ENCODE results near the gene IQGAP1. TPM values are rescaled to one million over a fixed set of nuclear protein-coding genes. Genes with fewer than 3 reads are reported as not detected.
"Not testable (repeated sequence)": the region's sequence is repeated elsewhere in the genome, so short reads cannot be mapped to it uniquely, and the experiment has no call there.

The IQGAP1 gene
- total RNA-seq, 1 donor from 2014 or later = 187 TPM

DNA sequence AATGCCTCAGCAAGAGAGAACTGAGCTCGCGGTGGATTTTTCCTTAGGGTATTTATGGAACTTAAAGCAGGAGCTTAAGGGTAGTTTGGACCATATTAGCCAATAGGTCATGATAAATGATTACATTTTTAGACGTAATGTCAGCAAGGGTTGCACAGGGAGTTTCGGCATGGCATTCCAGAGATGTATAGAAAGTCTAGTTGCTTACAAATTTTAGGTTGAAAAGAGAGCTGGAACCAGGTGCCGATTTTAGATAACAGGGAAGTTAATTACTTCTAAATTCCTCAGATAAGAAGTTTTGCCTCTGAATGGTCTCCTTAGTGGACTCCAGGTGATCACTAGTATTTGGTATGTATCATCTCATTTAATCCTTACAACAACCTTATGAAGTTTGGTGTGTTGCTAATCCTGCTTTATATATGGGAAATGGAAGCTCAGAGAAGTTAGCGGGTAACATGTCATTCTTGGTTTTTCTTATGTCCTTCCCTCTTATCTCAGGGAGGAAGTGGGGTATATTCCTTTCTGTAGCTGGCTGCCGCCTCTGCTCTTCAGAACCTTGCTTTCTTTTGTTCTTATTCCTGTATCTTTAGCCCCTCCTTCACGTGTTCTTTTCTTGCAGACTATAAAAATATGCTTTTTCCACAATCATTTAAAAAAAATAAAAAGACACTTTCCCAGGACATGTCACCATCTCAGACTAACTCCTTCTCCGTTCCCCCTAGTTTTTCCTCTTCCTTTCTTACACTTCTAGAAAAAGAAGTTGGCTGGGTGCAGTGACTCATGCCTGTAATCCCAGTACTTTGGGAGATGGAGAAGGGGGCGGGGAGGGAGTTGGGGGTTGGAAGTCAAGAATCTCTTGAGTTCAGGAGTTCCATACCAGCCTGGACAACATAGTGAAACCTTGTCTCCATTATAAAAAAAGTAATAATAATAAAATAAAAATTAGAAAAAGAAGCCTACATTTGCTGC is 25.7 kb downstream of the IQGAP1 start:
- no peak for DNase-seq (ENCODE audit: low read depth)
- TF ChIP-seq, protein P1, sequence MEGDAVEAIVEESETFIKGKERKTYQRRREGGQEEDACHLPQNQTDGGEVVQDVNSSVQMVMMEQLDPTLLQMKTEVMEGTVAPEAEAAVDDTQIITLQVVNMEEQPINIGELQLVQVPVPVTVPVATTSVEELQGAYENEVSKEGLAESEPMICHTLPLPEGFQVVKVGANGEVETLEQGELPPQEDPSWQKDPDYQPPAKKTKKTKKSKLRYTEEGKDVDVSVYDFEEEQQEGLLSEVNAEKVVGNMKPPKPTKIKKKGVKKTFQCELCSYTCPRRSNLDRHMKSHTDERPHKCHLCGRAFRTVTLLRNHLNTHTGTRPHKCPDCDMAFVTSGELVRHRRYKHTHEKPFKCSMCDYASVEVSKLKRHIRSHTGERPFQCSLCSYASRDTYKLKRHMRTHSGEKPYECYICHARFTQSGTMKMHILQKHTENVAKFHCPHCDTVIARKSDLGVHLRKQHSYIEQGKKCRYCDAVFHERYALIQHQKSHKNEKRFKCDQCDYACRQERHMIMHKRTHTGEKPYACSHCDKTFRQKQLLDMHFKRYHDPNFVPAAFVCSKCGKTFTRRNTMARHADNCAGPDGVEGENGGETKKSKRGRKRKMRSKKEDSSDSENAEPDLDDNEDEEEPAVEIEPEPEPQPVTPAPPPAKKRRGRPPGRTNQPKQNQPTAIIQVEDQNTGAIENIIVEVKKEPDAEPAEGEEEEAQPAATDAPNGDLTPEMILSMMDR (conservative IDR thresholded peaks at IDR 0.05; ENCODE audit: low read depth, low read length) = no peak
- H3K4me3 ChIP-seq (ENCODE audit: low read depth, low read length) = no peak overlapping the region

DNA sequence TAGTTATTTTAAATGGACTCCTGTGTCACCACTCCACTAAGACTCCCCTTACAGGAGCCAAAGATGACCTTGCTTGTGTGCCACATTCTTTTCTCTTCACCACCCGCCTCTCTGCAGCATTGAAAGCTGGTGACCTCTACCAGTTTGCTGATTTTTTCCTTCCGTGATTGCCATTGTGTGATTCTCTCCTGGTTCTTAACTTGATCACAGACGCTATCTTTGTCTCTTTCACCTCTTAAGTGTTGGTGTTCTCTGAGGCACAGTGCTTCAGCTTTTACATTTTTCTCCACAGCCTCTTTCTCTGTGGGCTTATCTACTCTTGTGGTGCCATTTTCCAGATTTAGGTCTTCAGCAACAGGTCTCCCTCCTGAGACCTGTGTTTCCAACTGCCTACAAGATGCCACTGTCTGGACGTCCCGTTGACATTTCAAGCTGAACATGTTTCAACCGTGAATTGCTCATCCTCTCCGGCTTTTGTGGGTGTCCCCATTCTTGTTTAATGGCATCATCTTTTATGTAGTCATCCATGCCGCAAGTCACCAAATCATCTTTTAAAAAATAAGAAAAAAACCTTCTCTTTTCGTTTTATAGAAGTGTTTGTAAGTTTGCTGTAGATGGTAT is 26.5 kb downstream of the IQGAP1 start:
- TF ChIP-seq, protein P1 (conservative IDR thresholded peaks at IDR 0.05; ENCODE audit: low read depth, low read length) = no peak
- no peak overlapping the region for H3K4me3 ChIP-seq (ENCODE audit: low read depth, low read length)
- no peak for DNase-seq (ENCODE audit: low read depth)

DNA sequence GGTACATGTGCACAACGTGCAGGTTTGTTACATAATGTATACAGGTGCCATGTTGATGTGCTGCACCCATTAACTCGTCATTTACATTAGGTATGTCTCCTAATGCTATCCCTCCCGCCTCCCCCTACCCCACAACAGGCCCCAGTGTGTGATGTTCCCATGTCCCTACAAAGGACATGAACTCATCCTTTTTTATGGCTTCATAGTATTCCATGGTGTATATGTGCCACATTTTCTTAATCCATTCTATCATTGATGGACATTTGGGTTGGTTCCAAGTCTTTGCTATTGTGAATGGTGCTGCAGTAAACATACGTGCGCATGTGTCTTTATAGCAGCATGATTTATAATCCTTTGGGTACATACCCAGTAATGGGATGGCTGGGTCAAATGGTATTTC is 28.0 kb downstream of the IQGAP1 start:
- not testable (repeated sequence) for DNase-seq (ENCODE audit: low read depth)

DNA sequence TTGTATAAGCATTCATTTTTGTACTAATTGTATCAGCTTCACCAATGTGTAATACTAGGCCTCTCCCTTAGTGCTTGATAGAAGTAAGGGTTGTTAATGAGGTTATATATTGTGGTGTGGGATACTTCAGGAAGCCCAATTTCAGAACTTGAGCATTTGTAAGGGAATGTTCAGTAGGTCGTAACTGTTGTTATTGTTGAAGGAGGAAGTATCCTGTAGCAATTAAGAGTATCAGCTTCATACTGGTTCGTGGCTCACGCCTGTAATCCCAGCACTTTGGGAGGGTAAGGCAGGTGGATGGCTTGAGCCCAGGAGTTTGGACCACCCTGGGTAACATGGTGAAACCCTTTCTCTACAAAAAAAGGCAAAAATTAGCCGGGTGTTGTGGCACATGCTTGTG is 30.6 kb downstream of the IQGAP1 start:
- TF ChIP-seq, protein P1 (conservative IDR thresholded peaks at IDR 0.05; ENCODE audit: low read depth, low read length) = no peak
- DNase-seq (ENCODE audit: low read depth) = no peak
- H3K4me3 ChIP-seq (ENCODE audit: low read depth, low read length) = no peak overlapping the region

More for the DNA sequence above, 28.0 kb downstream of the IQGAP1 start:
- H3K4me3 ChIP-seq (ENCODE audit: low read depth, low read length) = not testable (repeated sequence)

DNA sequence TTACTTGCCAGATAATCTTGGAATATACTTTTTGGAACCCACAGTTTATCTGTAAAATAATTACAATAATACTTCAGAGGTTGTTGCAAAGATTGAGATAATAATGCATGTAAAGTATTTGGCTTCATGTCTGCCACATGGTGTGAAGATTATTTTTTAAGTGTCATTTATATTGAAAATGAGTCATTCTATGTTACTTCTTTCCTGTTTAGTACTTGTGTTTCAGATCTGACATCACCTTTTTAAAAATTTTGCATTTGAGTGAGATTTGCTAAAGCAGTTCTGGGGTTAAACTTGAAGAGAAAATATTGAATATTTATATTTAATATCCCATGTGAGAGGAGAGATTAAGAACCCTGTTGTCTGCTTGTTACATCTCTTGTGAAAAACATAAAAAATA is 31.2 kb downstream of the IQGAP1 start:
- H3K4me3 ChIP-seq (ENCODE audit: low read depth, low read length) = no peak overlapping the region

DNA sequence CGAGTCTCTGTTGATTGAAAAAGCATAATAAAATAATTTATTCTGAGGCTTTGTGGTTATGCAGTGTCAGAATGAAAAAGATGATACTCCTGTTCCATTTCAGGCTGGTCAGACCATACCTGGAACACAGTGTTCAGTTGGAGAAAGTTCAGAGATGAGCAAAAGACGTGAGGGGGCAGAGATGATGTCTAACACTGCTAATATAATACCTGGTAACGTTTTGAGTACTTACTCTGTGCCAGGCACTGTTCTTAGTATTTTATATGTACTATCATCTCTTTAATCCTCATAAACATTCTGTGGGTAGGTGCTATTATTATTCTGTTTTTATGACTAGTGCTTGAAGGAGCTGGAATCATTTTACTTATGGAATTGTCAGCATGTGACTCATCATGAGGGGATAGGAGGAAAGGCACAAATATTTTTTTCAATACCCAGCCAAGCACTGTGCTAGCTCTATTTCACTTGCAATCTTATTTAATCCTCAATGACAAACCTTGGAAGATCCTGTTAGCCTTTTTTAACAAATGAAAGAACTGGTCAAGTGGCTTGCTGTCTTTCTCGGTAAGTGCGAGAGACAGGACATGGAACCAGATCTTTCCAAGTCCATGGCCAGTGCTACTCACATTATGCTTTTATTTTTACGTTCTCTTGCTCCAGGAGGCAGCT is 31.8 kb downstream of the IQGAP1 start:
- H3K4me3 ChIP-seq (ENCODE audit: low read depth, low read length) = no peak overlapping the region
- TF ChIP-seq, protein P1 (conservative IDR thresholded peaks at IDR 0.05; ENCODE audit: low read depth, low read length) = no peak
- DNase-seq (ENCODE audit: low read depth) = no peak

More for the DNA sequence above, 31.2 kb downstream of the IQGAP1 start:
- no peak for DNase-seq (ENCODE audit: low read depth)
- TF ChIP-seq, protein P1 (conservative IDR thresholded peaks at IDR 0.05; ENCODE audit: low read depth, low read length) = no peak

DNA sequence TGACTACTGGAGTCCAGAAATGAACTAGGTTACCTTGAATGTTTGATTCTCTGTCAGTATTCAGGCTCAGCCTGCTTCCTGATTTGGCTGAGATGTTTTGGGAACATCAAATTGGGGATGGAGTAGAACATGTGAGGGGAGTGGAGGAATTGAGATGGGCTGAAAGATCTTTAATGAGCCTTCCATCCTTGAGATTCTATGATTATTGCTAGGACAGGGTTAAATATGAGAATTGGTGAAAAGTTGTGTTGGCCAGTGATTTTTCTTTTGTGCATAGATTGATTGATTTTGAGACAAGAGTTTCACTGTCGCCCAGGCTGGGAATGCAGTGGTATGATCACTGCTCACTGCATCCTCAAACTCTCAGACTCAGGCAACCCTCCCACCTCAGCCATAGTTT is 32.4 kb downstream of the IQGAP1 start:
- no peak overlapping the region for H3K4me3 ChIP-seq (ENCODE audit: low read depth, low read length)
- TF ChIP-seq, protein P1 (conservative IDR thresholded peaks at IDR 0.05; ENCODE audit: low read depth, low read length) = no peak
- no peak for DNase-seq (ENCODE audit: low read depth)

Measured in epithelial cell of proximal tubule (primary cell).